ENCODE data around the gene PRDM8.

PRDM8 gene

DNA sequence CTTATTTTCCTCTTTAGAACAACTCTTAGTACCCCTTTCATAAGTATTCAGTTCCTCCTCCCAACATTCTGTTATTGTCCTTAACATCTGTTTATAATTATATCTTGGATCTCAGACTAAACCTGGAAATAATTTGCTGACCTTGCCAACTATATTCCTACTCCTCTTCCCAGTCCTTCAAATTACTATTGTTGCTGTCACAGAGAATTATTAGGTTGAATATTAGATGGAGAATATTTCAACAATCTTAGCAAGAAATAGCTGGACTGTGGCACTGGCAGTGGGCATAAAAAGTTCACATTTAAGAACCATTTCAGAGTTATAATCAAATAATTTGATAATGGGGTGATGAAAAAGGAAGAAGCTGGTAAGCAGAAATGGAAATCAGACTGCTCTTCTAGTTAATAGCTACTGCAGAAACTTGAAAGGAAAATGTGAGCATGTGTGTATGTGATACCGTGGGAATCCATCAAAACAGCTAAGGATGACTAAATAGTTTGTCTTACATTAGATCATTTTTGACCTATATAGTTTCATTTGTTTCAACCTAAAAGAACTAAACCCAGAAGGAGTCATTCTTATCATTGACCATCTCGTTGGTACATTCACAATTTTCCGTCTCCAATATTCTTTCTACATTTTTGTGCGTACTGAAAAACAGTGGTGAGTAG, 43.3 kb upstream of the PRDM8 start:
- no peaks in the 10 kb centered on the region for H3K36me3 ChIP-seq (replicated peaks; ENCODE audit: insufficient read depth, low read length)
- no peaks in the 10 kb centered on the region for H3K9me2 ChIP-seq (replicated peaks; ENCODE audit: insufficient read depth, low read length)
- no peak for DNase-seq
- no peak overlapping the region for H3K4me3 ChIP-seq (ENCODE audit: low read length)
- no peak overlapping the region for H3K27ac ChIP-seq (ENCODE audit: low read length)
- TF ChIP-seq, protein P1, sequence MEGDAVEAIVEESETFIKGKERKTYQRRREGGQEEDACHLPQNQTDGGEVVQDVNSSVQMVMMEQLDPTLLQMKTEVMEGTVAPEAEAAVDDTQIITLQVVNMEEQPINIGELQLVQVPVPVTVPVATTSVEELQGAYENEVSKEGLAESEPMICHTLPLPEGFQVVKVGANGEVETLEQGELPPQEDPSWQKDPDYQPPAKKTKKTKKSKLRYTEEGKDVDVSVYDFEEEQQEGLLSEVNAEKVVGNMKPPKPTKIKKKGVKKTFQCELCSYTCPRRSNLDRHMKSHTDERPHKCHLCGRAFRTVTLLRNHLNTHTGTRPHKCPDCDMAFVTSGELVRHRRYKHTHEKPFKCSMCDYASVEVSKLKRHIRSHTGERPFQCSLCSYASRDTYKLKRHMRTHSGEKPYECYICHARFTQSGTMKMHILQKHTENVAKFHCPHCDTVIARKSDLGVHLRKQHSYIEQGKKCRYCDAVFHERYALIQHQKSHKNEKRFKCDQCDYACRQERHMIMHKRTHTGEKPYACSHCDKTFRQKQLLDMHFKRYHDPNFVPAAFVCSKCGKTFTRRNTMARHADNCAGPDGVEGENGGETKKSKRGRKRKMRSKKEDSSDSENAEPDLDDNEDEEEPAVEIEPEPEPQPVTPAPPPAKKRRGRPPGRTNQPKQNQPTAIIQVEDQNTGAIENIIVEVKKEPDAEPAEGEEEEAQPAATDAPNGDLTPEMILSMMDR (IDR thresholded peaks at IDR 0.05; ENCODE audit: low read length) = no peak
- TF ChIP-seq EZH2 (optimal IDR thresholded peaks at IDR 0.05; ENCODE audit: low read depth, low read length) (no peak), EZH2phosphoT487 (IDR thresholded peaks at IDR 0.05; ENCODE audit: low read length) (no peak)
- H2AFZ ChIP-seq (ENCODE audit: low read length) = no peak overlapping the region
- H3K9me3 ChIP-seq (replicated peaks; ENCODE audit: insufficient read depth, low read length) = no peaks in the 10 kb centered on the region
- no peak overlapping the region for H3K9ac ChIP-seq (ENCODE audit: low read length)
- H3K4me2 ChIP-seq (ENCODE audit: low read depth, low read length) = no peak overlapping the region
- H4K20me1 ChIP-seq (ENCODE audit: insufficient read depth, low read length) = no peaks in the 10 kb centered on the region
- no peaks in the 10 kb centered on the region for H3K27me3 ChIP-seq (replicated peaks; ENCODE audit: insufficient read depth, low read length)
- no peaks in the 10 kb centered on the region for H3K79me2 ChIP-seq (ENCODE audit: low read length)
- H3F3A ChIP-seq (ENCODE audit: insufficient read depth, low read length) = no peaks in the 10 kb centered on the region
- no peaks in the 10 kb centered on the region for H3K4me1 ChIP-seq (ENCODE audit: low read length)

DNA sequence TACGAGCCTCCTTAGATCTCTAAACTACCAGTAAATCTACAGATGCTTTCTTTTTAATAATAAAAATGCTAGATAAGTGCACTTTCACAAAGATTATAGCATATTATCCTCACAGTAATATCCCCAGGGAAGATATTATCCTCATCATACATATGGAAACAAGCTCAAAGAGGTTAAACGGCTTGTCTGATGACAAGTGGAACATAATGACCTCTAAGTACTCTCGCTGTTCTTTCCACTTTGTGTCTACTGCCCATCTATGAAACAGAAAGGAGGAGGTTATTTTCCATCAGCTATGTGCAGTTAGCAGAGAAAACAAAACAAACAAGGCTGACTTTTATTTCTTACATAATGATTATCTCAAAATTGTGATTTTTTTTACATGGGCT, 42.8 kb upstream of the PRDM8 start:
- H2AFZ ChIP-seq (ENCODE audit: low read length) = no peak overlapping the region

DNA sequence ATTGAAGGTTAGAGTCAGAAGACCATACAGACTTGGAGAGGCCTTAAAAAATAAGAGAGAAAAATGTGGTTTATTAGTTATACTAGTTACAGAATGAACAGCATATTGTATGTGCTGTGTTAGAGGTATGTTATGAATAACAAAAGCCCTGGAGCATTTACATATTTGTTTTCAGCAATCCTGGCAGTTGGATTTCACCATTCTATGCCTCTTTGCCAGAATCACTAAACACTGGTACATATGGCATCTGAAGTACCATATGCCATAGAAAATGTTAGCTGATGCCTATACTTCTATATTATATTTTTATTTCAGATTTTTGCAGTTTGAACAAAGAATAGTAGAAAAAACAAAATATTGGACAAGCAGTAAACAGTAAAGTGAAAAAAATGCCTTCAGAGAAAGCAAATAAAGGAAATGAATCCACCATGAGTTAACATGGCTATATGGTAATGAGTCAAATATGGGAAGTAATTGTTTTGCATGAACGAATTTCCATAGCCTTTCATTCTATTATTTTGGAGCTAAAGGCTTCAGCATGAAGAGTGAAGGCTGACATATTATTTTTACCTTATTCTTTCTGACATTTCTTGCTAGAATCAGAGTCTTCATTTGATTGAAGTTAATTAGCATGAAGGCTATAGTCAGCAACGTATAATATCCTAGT, 41.9 kb upstream of the PRDM8 start:
- TF ChIP-seq EZH2phosphoT487 (IDR thresholded peaks at IDR 0.05; ENCODE audit: low read length) = no peak
- TF ChIP-seq, protein P1 (IDR thresholded peaks at IDR 0.05; ENCODE audit: low read length) = no peak
- TF ChIP-seq EZH2 (optimal IDR thresholded peaks at IDR 0.05; ENCODE audit: low read depth, low read length) = no peak
- Histone ChIP-seq H3K9me2 (replicated peaks; ENCODE audit: insufficient read depth, low read length) (no peaks in the 10 kb centered on the region), H3K79me2 (ENCODE audit: low read length) (no peaks in the 10 kb centered on the region), H3K4me3 (ENCODE audit: low read length) (no peak overlapping the region), H3K4me2 (ENCODE audit: low read depth, low read length) (no peak overlapping the region), H3K36me3 (replicated peaks; ENCODE audit: insufficient read depth, low read length) (no peaks in the 10 kb centered on the region), H3K27me3 (replicated peaks; ENCODE audit: insufficient read depth, low read length) (no peaks in the 10 kb centered on the region), H3K27ac (ENCODE audit: low read length) (no peak overlapping the region), H2AFZ (ENCODE audit: low read length) (no peak overlapping the region), H4K20me1 (ENCODE audit: insufficient read depth, low read length) (no peaks in the 10 kb centered on the region), H3F3A (ENCODE audit: insufficient read depth, low read length) (no peaks in the 10 kb centered on the region), H3K9me3 (replicated peaks; ENCODE audit: insufficient read depth, low read length) (no peaks in the 10 kb centered on the region), H3K4me1 (ENCODE audit: low read length) (no peaks in the 10 kb centered on the region), H3K9ac (ENCODE audit: low read length) (no peak overlapping the region)
- no peak for DNase-seq

More for the DNA sequence above, 42.8 kb upstream of the PRDM8 start:
- Histone ChIP-seq H3K79me2 (ENCODE audit: low read length) (no peaks in the 10 kb centered on the region), H3K27me3 (replicated peaks; ENCODE audit: insufficient read depth, low read length) (no peaks in the 10 kb centered on the region), H3K9me2 (replicated peaks; ENCODE audit: insufficient read depth, low read length) (no peaks in the 10 kb centered on the region), H3K27ac (ENCODE audit: low read length) (no peak overlapping the region), H3K4me1 (ENCODE audit: low read length) (no peaks in the 10 kb centered on the region), H4K20me1 (ENCODE audit: insufficient read depth, low read length) (no peaks in the 10 kb centered on the region), H3K36me3 (replicated peaks; ENCODE audit: insufficient read depth, low read length) (no peaks in the 10 kb centered on the region), H3K9me3 (replicated peaks; ENCODE audit: insufficient read depth, low read length) (no peaks in the 10 kb centered on the region), H3K4me2 (ENCODE audit: low read depth, low read length) (no peak overlapping the region), H3F3A (ENCODE audit: insufficient read depth, low read length) (no peaks in the 10 kb centered on the region), H3K9ac (ENCODE audit: low read length) (no peak overlapping the region), H3K4me3 (ENCODE audit: low read length) (no peak overlapping the region)
- TF ChIP-seq EZH2phosphoT487 (IDR thresholded peaks at IDR 0.05; ENCODE audit: low read length) (no peak), EZH2 (optimal IDR thresholded peaks at IDR 0.05; ENCODE audit: low read depth, low read length) (no peak)
- TF ChIP-seq, protein P1 (IDR thresholded peaks at IDR 0.05; ENCODE audit: low read length) = no peak
- DNase-seq = no peak
